ENCODE measurements around the gene HRH2.

HRH2 gene

GRCh38 chr5:175617447-175617846 lies 40.4 kb upstream of the HRH2 start:
- Histone ChIP-seq H3K4ac (ENCODE audit: low read length) (no peak overlapping the region), H3K18ac (ENCODE audit: low read length) (no peak overlapping the region), H2BK5ac (ENCODE audit: low read length) (no peak overlapping the region), H3K23ac (ENCODE audit: low read depth, low read length, poor library complexity) (no peak overlapping the region), H2BK120ac (ENCODE audit: low read depth, low read length) (no peak overlapping the region), H2BK15ac (ENCODE audit: low read length) (no peak overlapping the region), H3K9ac (ENCODE audit: low read depth, low read length, poor library complexity) (no peak overlapping the region), H3K4me2 (ENCODE audit: insufficient read depth, low read length, poor library complexity, severe bottlenecking) (no peak overlapping the region), H3K14ac (ENCODE audit: low read length) (no peak overlapping the region), H3K27ac (replicated peaks; ENCODE audit: low read length) (no peak overlapping the region), H3K4me3 (ENCODE audit: low read length in 2 of 2) (no peak overlapping the region), H4K91ac (ENCODE audit: low read depth, low read length, poor library complexity) (no peak overlapping the region), H3K36me3 (replicated peaks in 1 of 2; ENCODE audit: control insufficient read depth in 2 of 2, insufficient read depth in 2 of 2, low read length in 2 of 2) (no peaks in the 10 kb centered on the region), H3K79me1 (ENCODE audit: low read depth, low read length) (no peaks in the 10 kb centered on the region), H2BK12ac (ENCODE audit: low read length) (no peak overlapping the region), H2AFZ (ENCODE audit: low read length) (no peak overlapping the region), H3K27me3 (ENCODE audit: control insufficient read depth in 3 of 3, insufficient read depth in 3 of 3, low read depth in 1 of 3, low read length in 3 of 3) (peaks cover 0 to 3% (median 0%) of the 10 kb centered on the region in 3 experiments), H3K4me1 (ENCODE audit: control insufficient read depth in 2 of 2, insufficient read depth in 1 of 2, low read depth in 1 of 2, low read length in 2 of 2) (peaks cover 0 to 2% of the 10 kb centered on the region in 2 donors), H4K8ac (ENCODE audit: low read depth, low read length) (no peak overlapping the region), H3K9me3 (replicated peaks in 1 of 2; ENCODE audit: control insufficient read depth in 2 of 2, insufficient read depth in 1 of 2, low read depth in 1 of 2, low read length in 2 of 2) (no peaks in the 10 kb centered on the region), H2AK5ac (ENCODE audit: low read depth, low read length) (no peak overlapping the region)
- no CpG with 5 or more reads among the region's 6 CpGs for WGBS, 2 donors (ENCODE audit: extremely low coverage in 2 of 2, insufficient read length in 2 of 2, insufficient replicate concordance in 1 of 2)
- DNase-seq (ENCODE audit: low spot score) = no peak

DNA sequence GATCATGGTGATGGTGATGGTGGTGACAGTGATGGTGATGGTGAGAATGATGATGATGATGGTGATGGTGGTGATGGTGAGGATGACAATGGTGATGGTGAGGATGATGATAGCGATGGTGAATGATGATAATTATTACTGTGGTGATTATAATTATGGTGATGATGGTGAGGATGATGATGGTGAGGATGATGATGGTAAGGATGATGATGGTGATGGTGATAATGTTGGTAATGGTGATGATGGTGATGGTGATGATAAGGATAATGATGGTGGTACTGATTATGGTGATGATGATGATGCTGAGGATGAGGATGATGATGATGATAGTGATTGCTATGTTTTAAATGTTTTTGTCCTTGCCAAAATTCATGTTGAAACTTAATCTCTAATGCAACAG lies 37.3 kb upstream of the HRH2 start:
- Histone ChIP-seq H3K9ac (ENCODE audit: low read depth, low read length, poor library complexity) (no peak overlapping the region), H4K8ac (ENCODE audit: low read depth, low read length) (no peak overlapping the region), H3K18ac (ENCODE audit: low read length) (no peak overlapping the region), H2BK12ac (ENCODE audit: low read length) (no peak overlapping the region), H3K79me1 (ENCODE audit: low read depth, low read length) (no peaks in the 10 kb centered on the region), H3K4ac (ENCODE audit: low read length) (no peak overlapping the region), H3K36me3 (replicated peaks in 1 of 2; ENCODE audit: control insufficient read depth in 2 of 2, insufficient read depth in 2 of 2, low read length in 2 of 2) (no peaks in the 10 kb centered on the region), H2BK120ac (ENCODE audit: low read depth, low read length) (no peak overlapping the region), H3K4me1 (ENCODE audit: control insufficient read depth in 2 of 2, insufficient read depth in 1 of 2, low read depth in 1 of 2, low read length in 2 of 2) (peaks cover 0 to 3% of the 10 kb centered on the region in 2 donors), H2BK5ac (ENCODE audit: low read length) (no peak overlapping the region), H3K4me3 (ENCODE audit: low read length in 2 of 2) (no peak overlapping the region), H3K27me3 (ENCODE audit: control insufficient read depth in 3 of 3, insufficient read depth in 3 of 3, low read depth in 1 of 3, low read length in 3 of 3) (no peaks in the 10 kb centered on the region), H2BK15ac (ENCODE audit: low read length) (no peak overlapping the region), H3K4me2 (ENCODE audit: insufficient read depth, low read length, poor library complexity, severe bottlenecking) (no peak overlapping the region), H4K91ac (ENCODE audit: low read depth, low read length, poor library complexity) (no peak overlapping the region), H2AK5ac (ENCODE audit: low read depth, low read length) (no peak overlapping the region), H3K23ac (ENCODE audit: low read depth, low read length, poor library complexity) (no peak overlapping the region), H3K27ac (replicated peaks; ENCODE audit: low read length) (no peak overlapping the region), H3K14ac (ENCODE audit: low read length) (no peak overlapping the region), H2AFZ (ENCODE audit: low read length) (no peak overlapping the region), H3K9me3 (replicated peaks in 1 of 2; ENCODE audit: control insufficient read depth in 2 of 2, insufficient read depth in 1 of 2, low read depth in 1 of 2, low read length in 2 of 2) (peaks cover 0 to 3% of the 10 kb centered on the region in 2 donors)
- WGBS, 2 donors (ENCODE audit: extremely low coverage in 2 of 2, insufficient read length in 2 of 2, insufficient replicate concordance in 1 of 2) = 82 to 100% methylated on average over 1 of the region's 1 CpG
- no peak for DNase-seq (ENCODE audit: low spot score)

DNA sequence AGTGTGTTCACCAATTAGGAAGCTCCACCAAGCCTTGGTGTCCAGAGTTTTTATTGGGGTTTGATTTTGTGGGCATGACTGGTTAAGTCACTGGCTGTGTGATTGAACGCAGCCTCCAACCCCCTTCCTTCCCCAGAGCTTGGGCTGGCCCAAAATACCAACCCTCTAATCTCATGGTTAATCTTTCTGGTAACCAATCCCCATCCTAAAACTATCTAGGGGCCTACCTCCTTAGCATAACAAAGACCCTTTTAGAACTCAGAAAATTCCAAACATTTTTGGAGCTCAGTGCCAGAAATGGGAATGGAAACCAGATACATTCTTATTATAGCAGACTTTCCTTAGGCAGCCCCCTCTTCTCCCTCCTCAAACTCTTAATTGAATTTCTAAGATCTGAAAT lies 35.9 kb upstream of the HRH2 start:
- whole genome bisulfite sequencing, 2 donors (ENCODE audit: extremely low coverage in 2 of 2, insufficient read length in 2 of 2, insufficient replicate concordance in 1 of 2) = no CpG with 5 or more reads among the region's 1 CpG
- Histone ChIP-seq H3K14ac (ENCODE audit: low read length) (no peak overlapping the region), H2AFZ (ENCODE audit: low read length) (no peak overlapping the region), H4K8ac (ENCODE audit: low read depth, low read length) (no peak overlapping the region), H3K4me3 (ENCODE audit: low read length in 2 of 2) (no peak overlapping the region), H3K27ac (replicated peaks; ENCODE audit: low read length) (no peak overlapping the region), H2BK5ac (ENCODE audit: low read length) (no peak overlapping the region), H3K9ac (ENCODE audit: low read depth, low read length, poor library complexity) (no peak overlapping the region), H3K23ac (ENCODE audit: low read depth, low read length, poor library complexity) (no peak overlapping the region), H3K9me3 (replicated peaks in 1 of 2; ENCODE audit: control insufficient read depth in 2 of 2, insufficient read depth in 1 of 2, low read depth in 1 of 2, low read length in 2 of 2) (peaks cover 0 to 3% of the 10 kb centered on the region in 2 donors), H3K79me1 (ENCODE audit: low read depth, low read length) (no peaks in the 10 kb centered on the region), H2AK5ac (ENCODE audit: low read depth, low read length) (no peak overlapping the region), H3K27me3 (ENCODE audit: control insufficient read depth in 3 of 3, insufficient read depth in 3 of 3, low read depth in 1 of 3, low read length in 3 of 3) (no peaks in the 10 kb centered on the region), H2BK120ac (ENCODE audit: low read depth, low read length) (no peak overlapping the region), H2BK12ac (ENCODE audit: low read length) (no peak overlapping the region), H3K18ac (ENCODE audit: low read length) (no peak overlapping the region), H3K4me1 (ENCODE audit: control insufficient read depth in 2 of 2, insufficient read depth in 1 of 2, low read depth in 1 of 2, low read length in 2 of 2) (peaks cover 0 to 3% of the 10 kb centered on the region in 2 donors), H3K4me2 (ENCODE audit: insufficient read depth, low read length, poor library complexity, severe bottlenecking) (no peak overlapping the region), H3K4ac (ENCODE audit: low read length) (no peak overlapping the region), H2BK15ac (ENCODE audit: low read length) (no peak overlapping the region), H3K36me3 (replicated peaks in 1 of 2; ENCODE audit: control insufficient read depth in 2 of 2, insufficient read depth in 2 of 2, low read length in 2 of 2) (no peaks in the 10 kb centered on the region), H4K91ac (ENCODE audit: low read depth, low read length, poor library complexity) (no peak overlapping the region)
- DNase-seq (ENCODE audit: low spot score) = no peak

DNA sequence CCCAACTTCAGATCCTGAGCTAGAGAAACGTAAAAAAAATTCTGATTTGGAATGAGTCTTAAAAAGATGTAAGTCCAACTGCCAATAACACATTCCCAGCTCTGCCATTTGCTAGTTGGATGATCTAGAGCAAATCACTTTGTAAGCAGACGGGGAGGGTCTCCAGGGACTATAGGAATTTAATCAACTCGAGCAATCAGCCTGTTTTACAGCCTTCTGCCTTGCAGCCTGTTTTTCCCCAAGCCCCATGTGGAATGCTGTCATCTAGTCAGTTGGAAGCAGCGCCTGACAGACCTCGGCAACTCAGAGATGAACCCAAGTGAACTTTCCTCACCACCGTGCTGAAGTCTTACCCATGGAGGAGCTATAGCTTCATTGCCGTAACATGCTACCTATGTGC lies 34.8 kb upstream of the HRH2 start:
- H3K18ac ChIP-seq (ENCODE audit: low read length) = no peak overlapping the region
- peaks cover 0 to 5% (median 0%) of the 10 kb centered on the region in 3 experiments for H3K27me3 ChIP-seq (ENCODE audit: control insufficient read depth in 3 of 3, insufficient read depth in 3 of 3, low read depth in 1 of 3, low read length in 3 of 3)
- peak overlapping the region in 1 of 2 donors; percentile 38 for H3K4me3 ChIP-seq (ENCODE audit: low read length in 2 of 2)
- peaks cover 0 to 3% of the 10 kb centered on the region in 2 donors for H3K4me1 ChIP-seq (ENCODE audit: control insufficient read depth in 2 of 2, insufficient read depth in 1 of 2, low read depth in 1 of 2, low read length in 2 of 2)
- H3K9ac ChIP-seq (ENCODE audit: low read depth, low read length, poor library complexity) = no peak overlapping the region
- no peak overlapping the region for H2BK15ac ChIP-seq (ENCODE audit: low read length)
- H3K4me2 ChIP-seq (ENCODE audit: insufficient read depth, low read length, poor library complexity, severe bottlenecking) = no peak overlapping the region
- H2BK120ac ChIP-seq (ENCODE audit: low read depth, low read length) = no peak overlapping the region
- no peak overlapping the region for H2BK12ac ChIP-seq (ENCODE audit: low read length)
- no peak overlapping the region for H2AFZ ChIP-seq (ENCODE audit: low read length)
- H4K8ac ChIP-seq (ENCODE audit: low read depth, low read length) = no peak overlapping the region
- H3K14ac ChIP-seq (ENCODE audit: low read length) = no peak overlapping the region
- DNase-seq (ENCODE audit: low spot score) = no peak
- H2AK5ac ChIP-seq (ENCODE audit: low read depth, low read length) = no peak overlapping the region
- H4K91ac ChIP-seq (ENCODE audit: low read depth, low read length, poor library complexity) = no peak overlapping the region
- H3K23ac ChIP-seq (ENCODE audit: low read depth, low read length, poor library complexity) = no peak overlapping the region
- WGBS, 2 donors (ENCODE audit: extremely low coverage in 2 of 2, insufficient read length in 2 of 2, insufficient replicate concordance in 1 of 2) = no CpG with 5 or more reads among the region's 7 CpGs
- peaks cover 0 to 3% of the 10 kb centered on the region in 2 donors for H3K9me3 ChIP-seq (replicated peaks in 1 of 2; ENCODE audit: control insufficient read depth in 2 of 2, insufficient read depth in 1 of 2, low read depth in 1 of 2, low read length in 2 of 2)
- H3K27ac ChIP-seq (replicated peaks; ENCODE audit: low read length) = no peak overlapping the region
- H3K36me3 ChIP-seq (replicated peaks in 1 of 2; ENCODE audit: control insufficient read depth in 2 of 2, insufficient read depth in 2 of 2, low read length in 2 of 2) = no peaks in the 10 kb centered on the region
- no peak overlapping the region for H3K4ac ChIP-seq (ENCODE audit: low read length)
- H3K79me1 ChIP-seq (ENCODE audit: low read depth, low read length) = no peaks in the 10 kb centered on the region
- H2BK5ac ChIP-seq (ENCODE audit: low read length) = no peak overlapping the region
